Neutrophil (primary cell): ENCODE results near the gene PFKFB2.

Experiments
- H3K27ac ChIP-seq: fragments of 200-600 bp; sonication (generic); 2 replicates; pipeline ENCODE4 v1.5.1; 2016; ENCODE audit warnings: mild to moderate bottlenecking, moderate library complexity
- H3K27me3 ChIP-seq: fragments of 200-600 bp; sonication (generic); 2 replicates; pipeline ENCODE4 v1.6.0; 2016; ENCODE audit warnings: mild to moderate bottlenecking
- H3K36me3 ChIP-seq: fragments of 200-600 bp; sonication (generic); 2 replicates; pipeline ENCODE4 v1.5.1; 2017
- H3K4me1 ChIP-seq, 2 experiments: fragments of 200-600 bp in 1 of 2; sonication (generic) in 1 of 2; 1 replicate in 1 of 2; 2 replicates in 1 of 2; pipeline versions ENCODE4 v1.5.1 to v1.6.1; 2013 to 2016; ENCODE audit warnings: low read depth in 1 of 2, low read length in 1 of 2, mild to moderate bottlenecking in 1 of 2, moderate library complexity in 1 of 2; ENCODE audit not compliant: control insufficient read depth in 1 of 2, insufficient read depth in 1 of 2
- H3K4me3 ChIP-seq, 2 experiments: fragments of 200-600 bp in 1 of 2; sonication (generic) in 1 of 2; 1 replicate in 1 of 2; 2 replicates in 1 of 2; pipeline ENCODE4 v1.5.1; 2013 to 2016; ENCODE audit warnings: low read depth in 1 of 2, low read length in 1 of 2, mild to moderate bottlenecking in 1 of 2, moderate library complexity in 1 of 2
- H3K9me3 ChIP-seq: fragments of 200-600 bp; sonication (generic); 2 replicates; pipeline ENCODE4 v1.5.1; 2016
- TF ChIP-seq, protein P1 (sequence below): fragments of 200-600 bp; sonication (generic); IDR thresholded peaks from 2 replicates; pipeline ENCODE4 v1.5.1; 2016; ENCODE audit warnings: antibody characterized with exemption

Gene PFKFB2

DNA sequence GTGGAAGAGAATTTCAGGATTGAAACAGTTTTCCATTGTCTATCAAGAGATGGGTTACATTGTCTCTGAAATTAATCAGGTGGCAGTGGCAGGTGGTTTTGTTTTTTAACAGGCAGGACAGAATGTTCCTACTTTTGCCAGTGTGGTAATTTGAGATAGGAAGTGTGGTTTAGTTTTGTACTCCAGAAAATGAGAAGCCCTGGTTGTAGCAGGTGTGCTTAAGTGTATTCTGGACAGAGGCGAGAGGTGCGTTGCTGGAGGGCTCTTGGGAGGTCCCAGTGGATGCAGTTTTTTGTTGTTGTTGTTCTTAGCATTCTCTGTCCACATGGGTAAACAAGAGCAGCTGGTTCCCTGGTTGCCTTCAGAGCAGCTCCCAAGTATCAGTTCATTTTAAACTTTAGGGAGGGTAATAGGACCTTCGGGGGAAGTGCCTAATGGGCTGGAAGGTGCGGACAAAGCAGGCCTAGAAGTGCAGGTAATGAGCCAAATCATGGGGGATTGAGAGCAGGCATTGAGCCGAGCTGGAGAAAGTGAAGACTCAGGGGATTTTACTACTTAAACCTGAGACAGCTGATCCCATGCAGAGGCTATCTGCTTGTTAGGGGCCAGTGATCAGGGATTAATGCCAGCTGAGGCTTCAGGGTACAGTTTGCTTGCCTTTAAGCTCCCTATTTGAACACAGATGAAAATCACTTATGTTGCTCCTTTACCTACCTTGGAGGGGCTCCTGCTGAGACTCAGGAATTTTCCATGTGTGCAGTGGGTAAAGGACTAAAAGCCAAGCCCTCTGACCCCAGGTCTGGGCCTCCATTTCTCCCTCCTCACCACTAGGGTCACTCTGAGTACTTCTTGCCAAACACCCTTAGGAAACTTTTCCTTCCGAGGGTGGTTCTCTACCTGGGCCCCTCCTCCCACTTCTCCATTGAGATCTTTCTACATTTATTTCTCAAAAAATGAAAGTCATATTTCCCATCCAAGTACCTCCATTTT, 6.1 kb downstream of the PFKFB2 start:
- TF ChIP-seq, protein P1, sequence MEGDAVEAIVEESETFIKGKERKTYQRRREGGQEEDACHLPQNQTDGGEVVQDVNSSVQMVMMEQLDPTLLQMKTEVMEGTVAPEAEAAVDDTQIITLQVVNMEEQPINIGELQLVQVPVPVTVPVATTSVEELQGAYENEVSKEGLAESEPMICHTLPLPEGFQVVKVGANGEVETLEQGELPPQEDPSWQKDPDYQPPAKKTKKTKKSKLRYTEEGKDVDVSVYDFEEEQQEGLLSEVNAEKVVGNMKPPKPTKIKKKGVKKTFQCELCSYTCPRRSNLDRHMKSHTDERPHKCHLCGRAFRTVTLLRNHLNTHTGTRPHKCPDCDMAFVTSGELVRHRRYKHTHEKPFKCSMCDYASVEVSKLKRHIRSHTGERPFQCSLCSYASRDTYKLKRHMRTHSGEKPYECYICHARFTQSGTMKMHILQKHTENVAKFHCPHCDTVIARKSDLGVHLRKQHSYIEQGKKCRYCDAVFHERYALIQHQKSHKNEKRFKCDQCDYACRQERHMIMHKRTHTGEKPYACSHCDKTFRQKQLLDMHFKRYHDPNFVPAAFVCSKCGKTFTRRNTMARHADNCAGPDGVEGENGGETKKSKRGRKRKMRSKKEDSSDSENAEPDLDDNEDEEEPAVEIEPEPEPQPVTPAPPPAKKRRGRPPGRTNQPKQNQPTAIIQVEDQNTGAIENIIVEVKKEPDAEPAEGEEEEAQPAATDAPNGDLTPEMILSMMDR: no peak
- Histone ChIP-seq H3K9me3 (no peaks in the 10 kb centered on the region), H3K36me3 (peaks cover 31% of the 10 kb centered on the region), H3K4me1 (peaks cover 65 to 68% of the 10 kb centered on the region in 2 experiments), H3K4me3 (peak overlapping the region; percentile 18 to 49), H3K27ac (peak overlapping the region; percentile 84), H3K27me3 (no peaks in the 10 kb centered on the region)

DNA sequence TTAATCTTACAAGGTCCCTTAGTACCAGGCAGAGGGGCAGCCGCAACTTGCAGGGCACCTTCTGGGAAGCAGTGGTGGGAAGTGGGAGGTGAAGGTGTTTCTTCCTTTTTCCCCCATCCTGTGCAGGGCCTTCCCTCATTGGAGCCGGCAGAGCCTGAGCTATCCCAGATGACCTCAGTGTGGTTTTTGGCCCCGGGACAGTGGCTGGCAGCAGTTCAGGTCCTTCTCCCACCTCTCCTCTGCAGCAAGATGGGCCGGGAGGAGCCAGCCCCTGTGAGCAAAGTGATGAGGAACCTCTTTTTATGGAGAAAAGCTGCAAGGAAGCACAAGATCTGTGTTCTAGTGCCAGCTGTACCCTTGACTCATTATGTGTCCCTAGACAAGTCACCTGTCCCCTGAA, 6.8 kb downstream of the PFKFB2 start:
- Histone ChIP-seq H3K27ac (peak overlapping the region; percentile 84), H3K27me3 (no peaks in the 10 kb centered on the region), H3K9me3 (no peaks in the 10 kb centered on the region), H3K4me3 (peak overlapping the region; percentile 18 to 49), H3K36me3 (peaks cover 38% of the 10 kb centered on the region), H3K4me1 (peaks cover 58 to 61% of the 10 kb centered on the region in 2 experiments)
- TF ChIP-seq, protein P1: no peak

DNA sequence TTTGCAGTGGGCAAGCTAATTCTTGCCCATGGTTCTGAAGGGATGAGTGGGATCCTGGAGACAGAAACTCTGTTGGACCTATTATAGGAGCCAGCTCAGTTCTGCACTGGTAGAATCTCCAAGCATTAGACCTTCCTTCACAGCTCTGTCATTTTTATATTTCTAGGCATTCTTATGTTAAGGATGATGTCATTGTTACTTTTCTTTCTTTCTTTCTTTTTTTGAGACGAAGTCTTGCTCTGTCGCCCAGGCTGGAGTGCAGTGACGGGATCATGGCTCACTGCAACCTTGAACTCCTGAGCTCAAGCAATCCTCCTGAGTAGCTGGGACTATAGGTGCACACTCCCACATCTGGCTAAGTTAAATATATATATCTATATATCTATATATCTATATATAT, 7.5 kb downstream of the PFKFB2 start:
- Histone ChIP-seq H3K9me3 (no peaks in the 10 kb centered on the region), H3K27me3 (no peaks in the 10 kb centered on the region), H3K27ac (peak overlapping the region; percentile 84), H3K4me3 (peak overlapping the region in 1 of 2 experiments; percentile 49), H3K36me3 (peaks cover 45% of the 10 kb centered on the region), H3K4me1 (peaks cover 51 to 54% of the 10 kb centered on the region in 2 experiments)
- TF ChIP-seq, protein P1: no peak

DNA sequence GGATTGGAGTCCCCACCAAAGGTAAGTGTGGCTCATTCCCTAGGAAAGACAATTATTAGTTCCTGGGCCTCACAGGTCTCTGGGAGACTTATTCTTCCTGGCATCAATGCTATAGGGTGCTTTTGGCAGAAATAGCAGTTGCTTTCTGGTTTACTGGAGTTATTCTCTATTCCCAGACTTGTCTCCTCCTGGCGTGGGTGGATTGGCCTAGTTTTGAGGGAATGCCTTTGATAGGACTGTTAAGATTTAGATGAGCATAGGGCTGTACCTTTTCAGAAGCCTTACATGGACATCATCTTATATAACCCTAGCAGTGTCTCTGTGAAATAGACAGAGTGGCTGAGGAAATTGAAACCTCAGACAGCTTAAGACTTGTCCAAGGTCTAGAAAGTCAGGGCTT, 9.0 kb downstream of the PFKFB2 start:
- TF ChIP-seq, protein P1: no peak
- peaks cover 57% of the 10 kb centered on the region for H3K36me3 ChIP-seq
- no peaks in the 10 kb centered on the region for H3K27me3 ChIP-seq
- no peak overlapping the region for H3K27ac ChIP-seq
- H3K4me3 ChIP-seq: no peak overlapping the region
- H3K9me3 ChIP-seq: no peaks in the 10 kb centered on the region
- peaks cover 37 to 40% of the 10 kb centered on the region in 2 experiments for H3K4me1 ChIP-seq

DNA sequence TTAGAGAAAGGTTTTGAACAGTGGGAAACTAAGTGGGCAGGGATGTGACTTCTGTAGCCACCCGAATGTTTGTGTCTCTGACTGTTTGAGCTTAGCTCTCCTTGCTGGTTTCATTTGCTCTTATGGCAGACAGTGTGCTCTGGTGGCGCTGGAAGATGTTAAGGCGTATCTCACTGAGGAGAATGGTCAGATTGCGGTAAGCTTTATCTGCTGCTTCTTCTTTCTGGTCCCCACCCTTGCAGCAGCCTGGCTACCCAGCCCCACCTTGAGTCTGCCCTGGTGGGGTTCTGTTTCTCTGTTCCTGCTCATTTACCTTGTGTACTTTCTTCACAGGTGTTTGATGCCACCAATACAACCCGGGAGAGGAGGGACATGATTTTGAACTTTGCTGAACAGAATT, 9.9 kb downstream of the PFKFB2 start:
- Histone ChIP-seq H3K36me3 (peaks cover 67% of the 10 kb centered on the region), H3K9me3 (no peaks in the 10 kb centered on the region), H3K4me1 (peaks cover 34 to 35% of the 10 kb centered on the region in 2 experiments), H3K4me3 (no peak overlapping the region), H3K27me3 (no peaks in the 10 kb centered on the region), H3K27ac (no peak overlapping the region)
- TF ChIP-seq, protein P1: no peak
